SW 1271 (cell line): ENCODE results near the gene WNT11.

Experiments
- DNase-seq, 2 experiments: peaks; one replicate each; lab custom pipeline; 2025; lab: John Stamatoyannopoulos, UW

WNT11 gene

DNA sequence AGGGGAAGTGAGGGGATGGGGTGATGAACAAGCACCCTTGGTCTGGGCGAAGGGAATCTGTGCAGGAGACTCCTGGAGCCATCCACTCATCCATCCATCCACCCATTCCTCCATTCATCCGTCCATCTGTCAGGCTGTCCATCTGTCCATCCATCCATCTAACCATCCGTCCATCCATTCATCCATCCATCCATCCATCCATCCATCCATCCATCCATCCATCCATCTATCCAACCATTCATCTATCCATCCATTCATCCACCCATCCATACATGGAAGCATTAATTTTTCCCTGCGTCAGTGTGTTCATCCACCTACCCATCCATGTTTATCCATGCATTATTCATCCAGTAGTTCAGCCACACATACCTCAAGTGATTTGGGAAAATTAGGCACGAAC, 32.0 kb downstream of the WNT11 start:
- no peak for DNase-seq

DNA sequence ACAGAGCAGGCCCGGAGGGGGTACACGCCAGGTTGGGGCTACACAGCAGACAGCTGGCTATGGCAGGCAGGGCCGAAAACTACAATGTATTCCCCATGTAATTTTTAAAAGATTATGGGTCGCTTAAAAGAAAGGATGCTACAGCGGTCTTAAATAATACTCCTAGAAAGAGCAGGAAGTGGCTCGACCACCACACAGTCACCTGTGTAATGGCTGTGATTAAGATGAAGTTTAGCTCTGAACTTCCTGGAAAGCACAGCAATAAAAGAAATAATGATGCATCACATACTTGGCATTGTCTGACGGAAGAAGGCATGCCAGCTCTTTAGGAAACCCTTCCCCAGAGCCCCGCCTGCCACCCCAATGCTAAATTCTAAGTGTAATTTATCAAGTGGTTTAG, 32.6 kb downstream of the WNT11 start:
- DNase-seq, result no peak

DNA sequence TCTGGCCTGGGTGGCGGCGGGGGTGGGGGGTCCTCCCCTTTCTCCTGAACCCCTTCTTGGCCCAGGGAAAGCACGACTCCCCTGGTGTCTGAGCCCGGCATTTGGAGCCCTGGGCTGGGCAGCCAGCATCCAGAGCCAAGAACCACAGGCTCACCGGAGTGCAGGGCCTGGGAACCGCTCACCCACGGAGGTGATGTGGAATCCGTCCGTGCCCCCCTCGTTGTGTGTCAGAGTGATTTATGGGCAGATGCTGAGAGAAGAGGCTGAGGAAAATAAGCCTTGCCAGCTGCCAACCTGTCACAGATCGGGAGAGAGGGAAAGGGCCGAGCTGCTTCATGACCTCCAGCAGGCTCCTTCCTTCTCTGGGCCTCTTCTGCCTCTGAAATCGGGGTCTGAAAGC, 33.7 kb downstream of the WNT11 start:
- DNase-seq, result no peak

DNA sequence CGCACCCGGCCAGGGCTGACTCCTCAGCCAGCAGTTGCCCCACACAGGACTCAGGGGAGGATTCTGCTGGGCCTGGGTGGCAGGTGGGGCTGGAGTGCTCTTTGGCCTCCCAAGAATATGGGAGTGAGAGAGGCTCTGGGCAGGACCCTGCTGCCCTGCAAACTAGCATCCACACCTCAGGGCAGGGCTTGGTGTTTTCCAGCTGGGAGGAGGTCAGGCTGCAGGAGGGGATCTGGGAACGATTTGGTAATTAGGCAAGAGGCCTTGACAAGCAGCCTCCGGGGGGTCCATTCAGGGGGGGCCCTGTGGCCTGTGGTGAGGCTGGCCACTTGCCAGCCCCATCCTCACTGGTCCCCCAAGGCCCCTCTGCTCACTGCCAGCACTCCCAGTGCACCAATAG, 35.8 kb downstream of the WNT11 start:
- DNase-seq, result no peak

DNA sequence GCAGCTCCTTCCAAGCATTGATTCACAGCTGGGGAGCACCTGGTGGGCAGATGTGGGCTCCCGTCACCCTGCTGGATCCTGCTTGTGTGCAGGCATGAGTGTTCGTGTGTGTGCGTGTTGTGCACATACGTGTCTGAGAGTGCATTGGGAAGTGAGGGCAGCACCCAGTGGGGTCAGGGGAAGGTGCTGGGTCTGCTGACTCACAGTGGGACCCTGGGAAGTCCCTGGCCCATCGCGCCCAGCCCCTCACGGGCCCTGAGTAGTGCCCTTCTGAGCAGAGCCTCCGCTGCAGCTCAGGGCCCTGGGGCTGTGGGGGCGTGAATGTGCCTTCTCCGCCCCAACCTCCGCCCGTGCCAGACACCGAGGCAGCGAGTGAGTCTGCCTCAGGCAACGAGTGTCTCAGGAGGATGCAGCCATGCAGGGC, 36.8 kb downstream of the WNT11 start:
- DNase-seq, result no peak

DNA sequence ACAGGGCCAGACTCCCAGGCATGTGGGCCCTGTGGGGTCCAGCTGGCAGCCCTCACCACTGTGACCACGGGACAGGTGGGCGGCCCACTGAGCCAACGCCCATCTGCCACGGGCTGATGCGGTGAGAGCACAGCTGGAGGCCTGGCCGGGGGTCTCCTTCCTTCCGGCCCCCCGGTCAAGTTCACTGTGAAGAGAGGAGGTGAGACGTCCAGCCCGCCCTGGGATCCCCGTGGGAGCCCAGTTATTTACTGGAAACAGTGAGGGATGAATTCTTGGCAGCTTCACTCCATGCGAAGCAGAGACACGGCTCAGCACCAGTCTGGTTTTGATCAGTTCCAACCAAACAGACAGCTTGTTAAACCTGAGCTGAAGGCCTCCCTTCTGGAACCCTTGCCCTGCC, 38.7 kb downstream of the WNT11 start:
- no peak for DNase-seq

DNA sequence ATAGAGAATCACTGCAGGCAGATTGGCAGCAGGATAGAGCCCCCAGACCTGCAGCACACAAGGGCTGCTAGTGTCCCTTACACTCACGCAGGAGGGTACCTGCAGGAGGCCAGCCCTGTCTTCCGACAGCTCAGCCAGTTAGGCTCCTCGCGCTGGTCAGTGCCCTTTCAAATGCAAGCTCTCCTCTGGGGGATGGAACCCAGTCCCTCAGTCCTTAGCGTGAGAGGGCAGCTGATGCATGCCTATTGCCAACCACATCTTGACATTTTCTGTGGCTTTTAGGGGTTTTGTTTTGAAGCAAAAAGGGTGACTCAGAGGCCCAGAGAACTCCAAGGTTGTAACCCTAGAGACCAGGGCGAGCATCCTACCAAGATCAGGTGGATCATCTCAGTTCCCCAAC, 40.0 kb downstream of the WNT11 start:
- no peak for DNase-seq

DNA sequence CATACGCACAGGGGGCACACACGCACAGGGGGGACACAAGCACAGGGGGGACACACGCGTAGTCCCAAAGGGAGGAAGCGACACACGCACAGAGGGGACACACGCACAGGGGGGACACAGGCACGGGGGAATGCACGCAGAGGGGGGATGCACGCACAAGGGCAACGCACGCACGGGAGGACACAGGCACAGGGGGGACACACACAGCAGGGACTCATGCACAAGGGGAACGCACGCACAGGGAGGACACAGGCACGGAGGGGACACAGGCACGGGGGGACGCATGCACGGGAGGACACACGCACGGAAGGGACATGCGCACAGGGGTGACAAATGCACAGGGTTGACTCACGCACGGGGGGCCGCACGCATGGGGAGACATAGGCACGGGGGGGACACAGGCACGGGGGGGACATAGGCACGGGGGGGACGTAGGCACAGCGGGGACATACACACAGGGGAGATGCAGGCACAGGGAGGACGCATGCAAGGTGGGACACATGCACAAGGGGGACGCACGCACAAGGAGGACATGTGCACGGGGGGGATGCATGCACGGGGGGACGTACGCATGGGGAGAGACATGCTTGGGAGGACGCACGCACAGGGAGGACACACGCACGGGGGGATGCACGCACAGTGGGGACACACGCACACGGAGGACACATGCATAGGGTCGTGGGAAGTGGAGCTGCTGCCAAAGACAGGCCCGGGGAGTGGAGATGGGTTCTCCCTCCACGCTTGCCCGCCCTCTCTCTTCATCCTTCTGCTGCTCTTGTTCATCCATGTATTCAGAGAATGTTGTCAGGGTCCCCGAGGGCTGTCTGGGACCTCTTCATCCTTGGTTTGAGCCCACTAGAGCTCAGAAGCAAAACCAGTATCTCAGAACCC, 41.2 kb downstream of the WNT11 start:
- no peak for DNase-seq

DNA sequence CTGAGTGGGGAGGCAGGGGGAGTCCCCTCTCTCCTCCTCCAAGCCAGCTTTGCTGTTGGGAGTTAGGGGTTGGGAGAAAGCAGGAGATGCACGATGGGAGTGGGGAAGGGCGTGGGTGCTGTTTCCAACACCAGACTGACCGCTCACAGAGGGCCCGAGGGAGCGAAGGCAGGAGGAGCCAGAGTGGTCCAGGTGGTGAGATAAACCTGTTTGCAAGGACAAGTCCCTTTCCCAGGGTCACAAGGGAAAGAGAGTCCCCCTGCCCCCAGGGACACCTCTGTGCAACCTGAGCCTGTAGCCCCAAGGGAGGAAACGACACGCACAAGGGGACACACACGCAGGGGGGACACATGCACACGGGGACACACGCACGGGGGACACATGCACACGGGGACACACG, 42.2 kb downstream of the WNT11 start:
- DNase-seq, result no peak

DNA sequence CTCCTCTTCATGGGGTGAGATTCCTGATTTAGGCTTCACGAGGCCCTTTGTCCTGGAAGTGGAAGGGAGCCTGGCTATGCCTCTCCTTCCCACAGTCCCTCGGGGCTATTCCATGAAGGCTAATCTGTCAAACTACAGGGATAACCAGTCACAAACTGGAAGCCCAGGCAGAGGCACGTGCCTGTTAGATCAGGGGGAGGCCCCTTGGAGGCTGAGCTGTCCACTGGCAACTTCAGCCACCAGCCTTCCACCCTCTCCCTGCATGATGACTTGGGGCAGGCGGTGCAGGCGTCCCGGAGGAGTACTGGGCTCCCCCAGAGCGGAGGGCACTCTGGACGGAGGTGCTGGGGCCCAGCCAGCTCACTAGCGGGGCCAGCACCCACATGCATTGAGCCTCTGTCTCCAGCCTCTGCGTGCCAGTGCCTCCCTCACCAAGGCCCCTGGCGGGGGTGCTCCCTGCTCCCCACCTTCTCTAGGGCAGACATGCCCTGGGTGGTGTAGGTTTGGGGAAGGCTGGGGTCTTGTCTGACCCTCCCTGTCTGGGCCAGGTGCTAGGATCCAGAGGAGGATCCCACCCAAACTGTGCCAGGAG, 42.9 kb downstream of the WNT11 start:
- no peak for DNase-seq

DNA sequence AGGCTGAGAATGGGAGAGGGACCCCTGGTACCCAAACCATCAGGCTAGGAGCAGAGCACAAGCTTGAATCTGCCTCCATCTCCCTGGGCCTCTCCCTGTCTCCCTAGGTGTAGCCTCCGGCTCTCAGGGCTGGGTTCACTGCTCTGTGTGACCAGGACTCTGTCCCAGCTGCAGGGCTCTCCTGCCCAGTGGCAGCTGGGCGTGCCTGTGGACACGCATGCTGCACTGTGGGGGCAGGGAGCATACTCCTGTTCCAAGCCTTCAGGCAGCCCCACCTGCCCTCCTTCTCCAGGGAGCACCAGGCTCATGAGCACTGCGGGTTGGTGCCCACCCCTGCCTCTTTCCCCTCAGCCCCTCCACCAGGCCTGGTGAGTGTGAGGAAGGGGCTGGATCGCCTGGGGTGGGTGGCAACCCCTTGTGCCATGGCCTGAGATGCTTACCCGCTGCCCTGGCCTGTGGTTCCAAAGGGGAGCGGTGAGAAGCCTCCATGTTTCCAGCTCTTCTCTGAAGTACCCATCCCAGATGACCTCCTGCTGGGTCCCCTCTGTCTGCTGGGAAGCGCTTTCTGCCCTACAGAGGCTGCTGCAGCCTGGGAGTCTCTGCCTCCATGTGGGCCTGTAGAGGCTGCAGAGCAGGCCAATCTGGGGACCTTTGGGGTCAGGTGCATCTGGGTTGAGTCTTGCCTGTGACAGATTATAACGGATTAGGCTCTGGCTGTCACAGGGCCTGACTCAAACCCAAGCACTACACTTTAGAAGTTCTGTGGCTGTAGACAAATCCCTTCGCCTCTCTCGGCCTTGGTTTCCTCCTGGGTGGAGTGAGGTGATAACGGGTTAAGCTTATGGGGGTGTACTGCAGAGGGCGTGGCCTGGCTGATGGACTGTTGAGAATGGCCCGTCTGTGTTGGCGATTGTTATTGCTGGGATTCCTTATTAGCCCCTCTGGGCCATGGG, 43.7 kb downstream of the WNT11 start:
- DNase-seq, result no peak

DNA sequence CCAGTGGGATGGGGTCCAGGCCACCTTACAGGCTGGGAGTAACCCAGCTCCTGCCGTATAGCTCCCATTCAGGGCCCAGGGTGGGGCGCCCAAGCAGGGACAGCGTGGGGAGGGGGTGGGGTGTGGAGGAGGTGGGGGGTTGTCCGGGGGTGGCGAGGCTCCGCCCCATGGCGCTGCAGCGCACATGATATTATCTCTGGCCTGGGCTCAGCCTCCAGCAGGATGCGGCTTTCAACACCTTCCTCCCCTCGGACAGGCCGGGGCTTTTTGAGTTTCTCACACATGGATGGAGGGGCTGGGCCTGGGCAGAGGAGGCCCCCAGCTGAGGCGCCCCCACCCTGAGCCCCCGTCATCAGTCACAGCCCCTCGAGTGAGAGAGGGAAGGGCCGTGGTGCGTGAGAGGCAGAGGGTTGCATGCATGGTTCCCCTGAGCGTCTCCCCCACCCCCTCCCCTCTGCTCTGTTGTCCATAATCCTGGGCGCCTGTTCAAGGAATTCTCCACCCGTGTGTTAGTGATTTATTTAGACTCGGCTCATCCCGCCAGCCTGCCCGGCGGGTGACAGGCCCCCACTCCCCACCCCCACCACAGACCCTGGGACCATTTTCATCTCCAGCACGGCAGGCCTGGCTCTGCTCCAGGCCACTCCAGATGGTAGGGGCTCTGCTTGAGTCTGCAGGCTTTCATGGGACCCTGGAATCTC, 44.9 kb downstream of the WNT11 start:
- no peak for DNase-seq

DNA sequence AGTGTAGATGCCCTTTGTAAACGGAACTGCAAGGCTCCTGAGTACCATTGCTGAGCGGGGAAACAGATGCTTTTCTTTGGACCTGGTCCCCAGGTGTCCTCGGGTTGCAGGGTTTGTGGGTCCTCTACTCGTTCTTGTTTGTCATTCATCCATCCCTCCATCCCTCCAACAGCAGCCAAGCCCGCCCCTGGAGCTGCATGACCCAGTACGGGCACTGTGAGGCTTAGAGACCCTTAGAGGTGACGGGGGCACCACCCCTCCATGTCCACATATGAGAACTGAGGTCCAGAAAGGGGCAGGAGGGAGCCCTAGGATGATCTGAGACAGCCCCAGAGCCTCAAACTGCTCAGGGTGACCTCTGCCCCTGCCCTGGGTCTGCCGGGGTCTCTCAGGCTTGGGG, 45.4 kb downstream of the WNT11 start:
- DNase-seq, result no peak

DNA sequence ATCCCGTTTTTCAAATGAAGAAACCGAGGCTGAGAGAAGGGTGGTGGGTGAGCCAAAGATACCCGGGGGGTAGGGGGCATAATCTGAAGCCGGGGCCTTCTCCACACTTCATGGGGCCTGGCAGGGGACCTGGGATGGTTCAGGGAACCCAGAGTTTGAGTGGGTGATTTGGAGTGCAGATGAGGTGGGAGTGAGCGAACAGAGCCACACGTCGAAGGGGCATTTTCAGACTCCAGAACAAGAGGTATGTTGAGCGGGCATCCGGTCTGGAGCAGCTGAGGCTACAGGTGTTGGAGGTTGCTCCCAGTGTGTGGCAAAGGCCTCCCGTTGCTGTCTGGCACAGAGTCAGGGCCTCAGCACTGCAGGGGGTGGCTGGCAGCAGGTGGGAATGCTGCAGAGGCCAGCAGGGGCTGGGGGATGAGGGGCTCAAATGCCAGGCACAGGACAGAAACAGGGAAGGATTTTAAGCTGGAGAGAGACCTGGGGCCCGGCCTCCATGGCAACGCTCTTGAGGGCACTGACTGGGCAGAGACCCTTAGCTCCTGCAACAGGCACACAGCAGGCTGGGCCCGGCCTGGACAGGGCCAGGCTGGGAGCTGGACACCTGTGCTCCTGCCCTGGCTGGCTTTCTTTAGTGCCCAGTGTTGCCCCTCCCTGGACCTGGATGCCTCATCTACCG, 46.2 kb downstream of the WNT11 start:
- no peak for DNase-seq

DNA sequence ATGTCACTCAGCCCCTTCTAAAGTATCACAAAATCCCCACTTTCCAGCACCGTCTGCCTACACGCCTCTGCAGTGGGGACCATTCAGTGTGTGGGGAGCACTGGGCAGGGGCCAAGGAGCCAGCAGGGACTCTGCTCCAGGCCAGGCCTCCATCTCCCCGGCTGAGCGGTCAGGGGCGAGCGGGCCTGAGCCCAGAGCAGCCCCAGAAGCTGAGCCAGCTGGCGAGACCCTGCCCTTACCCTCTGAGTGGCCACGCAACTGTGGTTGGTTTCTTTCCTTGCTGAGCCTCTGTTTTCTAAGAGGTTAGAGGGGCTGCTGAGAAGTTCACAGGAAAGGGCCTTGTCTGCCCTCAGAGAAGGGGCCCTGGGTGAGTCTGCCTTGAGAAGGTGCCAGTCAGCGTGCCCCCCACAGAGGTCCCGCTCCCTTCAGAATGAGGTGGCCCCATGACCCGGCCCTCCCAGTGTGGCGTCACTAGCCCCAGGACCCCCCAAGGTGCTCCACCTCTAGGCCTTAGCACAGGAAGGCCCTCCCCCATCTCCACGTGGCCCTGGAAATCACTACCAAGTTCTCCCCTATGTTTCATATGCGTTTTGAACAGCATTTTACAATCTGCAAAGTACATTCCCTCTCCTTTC, 46.9 kb downstream of the WNT11 start:
- DNase-seq, result no peak

DNA sequence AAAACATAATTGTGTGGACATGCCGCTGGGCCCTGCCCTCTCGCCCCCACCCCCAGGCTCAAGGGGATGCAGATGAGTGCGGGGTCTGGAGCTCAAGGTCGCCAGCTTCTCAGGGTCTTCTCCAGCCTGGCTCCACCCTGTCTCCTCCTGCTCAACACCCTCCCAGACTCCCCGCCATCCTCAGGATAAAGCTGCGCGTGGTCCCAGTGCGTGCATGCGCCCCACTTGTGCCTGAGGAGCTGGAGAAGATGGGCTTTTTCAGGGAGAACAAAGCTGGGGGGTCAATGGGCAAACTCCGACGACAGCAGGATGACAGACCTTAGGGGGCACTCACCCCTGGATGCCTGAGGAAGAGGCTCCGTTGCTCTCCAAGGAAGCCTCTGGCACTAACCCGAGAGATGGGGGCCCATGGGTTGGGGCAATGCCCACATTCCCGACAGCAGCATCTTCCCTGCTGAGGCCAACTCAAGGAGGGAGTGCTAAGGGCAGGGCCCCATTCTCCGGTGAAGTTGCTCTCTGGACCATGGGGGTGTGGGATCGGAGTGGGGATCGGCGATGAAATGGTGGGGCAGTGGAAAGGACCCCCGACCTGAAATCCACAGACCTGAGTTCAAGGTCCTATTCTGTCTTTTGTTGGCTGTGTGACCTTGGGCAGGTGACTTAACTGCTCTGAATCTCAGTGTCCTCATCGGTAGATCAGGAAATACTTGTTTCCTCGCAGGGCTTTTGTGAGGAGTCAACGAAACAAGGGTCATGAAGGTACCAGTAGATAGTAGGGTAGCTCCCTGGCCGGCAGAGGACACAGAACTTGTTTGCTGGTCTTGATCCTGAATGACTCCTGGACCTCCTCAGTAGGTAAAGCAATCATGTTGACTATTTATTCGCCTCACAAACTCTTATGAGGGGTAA, 47.7 kb downstream of the WNT11 start:
- DNase-seq, result no peak

DNA sequence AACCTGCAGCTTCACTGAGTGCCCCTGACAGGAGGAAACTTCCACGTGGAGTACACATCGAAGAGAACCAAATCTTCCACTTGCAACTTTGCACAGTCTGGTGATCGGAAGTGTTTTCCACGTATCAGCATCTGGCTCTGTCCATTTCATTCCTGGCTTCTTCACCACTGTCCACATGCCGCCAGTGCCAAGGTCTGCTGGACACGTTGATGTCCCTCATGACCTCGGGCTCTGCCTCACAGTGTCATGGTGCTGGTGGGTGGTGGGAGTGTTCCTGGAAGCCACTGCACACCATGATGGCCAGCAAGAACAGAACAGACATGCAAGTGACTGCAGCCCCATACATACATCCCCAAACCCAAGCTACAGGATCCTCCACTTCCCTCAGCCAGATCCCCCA, 48.4 kb downstream of the WNT11 start:
- DNase-seq, result no peak

DNA sequence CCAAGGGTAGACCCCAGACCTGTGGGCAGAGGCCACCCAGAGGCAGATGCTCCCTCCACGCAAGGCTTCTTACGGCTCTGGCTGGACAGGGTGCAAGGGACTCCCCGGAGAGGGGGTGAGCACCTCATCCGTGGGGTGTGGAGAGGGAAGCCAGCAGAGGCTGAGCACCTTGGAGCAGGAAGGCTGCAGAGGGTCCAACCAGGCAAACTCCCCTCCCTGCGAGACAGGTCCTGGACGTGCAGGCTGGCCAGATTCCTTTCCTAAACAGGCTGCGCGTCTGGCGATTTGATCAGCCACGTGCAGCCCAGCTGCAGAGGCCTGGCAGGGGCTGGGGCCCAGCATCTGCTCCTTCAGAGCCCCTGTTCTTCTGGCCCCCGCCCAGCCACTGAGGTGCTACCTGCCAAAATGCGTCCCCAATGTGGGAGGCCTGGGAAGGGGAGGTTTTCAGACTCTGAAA, 49.3 kb downstream of the WNT11 start:
- DNase-seq, result no peak

DNA sequence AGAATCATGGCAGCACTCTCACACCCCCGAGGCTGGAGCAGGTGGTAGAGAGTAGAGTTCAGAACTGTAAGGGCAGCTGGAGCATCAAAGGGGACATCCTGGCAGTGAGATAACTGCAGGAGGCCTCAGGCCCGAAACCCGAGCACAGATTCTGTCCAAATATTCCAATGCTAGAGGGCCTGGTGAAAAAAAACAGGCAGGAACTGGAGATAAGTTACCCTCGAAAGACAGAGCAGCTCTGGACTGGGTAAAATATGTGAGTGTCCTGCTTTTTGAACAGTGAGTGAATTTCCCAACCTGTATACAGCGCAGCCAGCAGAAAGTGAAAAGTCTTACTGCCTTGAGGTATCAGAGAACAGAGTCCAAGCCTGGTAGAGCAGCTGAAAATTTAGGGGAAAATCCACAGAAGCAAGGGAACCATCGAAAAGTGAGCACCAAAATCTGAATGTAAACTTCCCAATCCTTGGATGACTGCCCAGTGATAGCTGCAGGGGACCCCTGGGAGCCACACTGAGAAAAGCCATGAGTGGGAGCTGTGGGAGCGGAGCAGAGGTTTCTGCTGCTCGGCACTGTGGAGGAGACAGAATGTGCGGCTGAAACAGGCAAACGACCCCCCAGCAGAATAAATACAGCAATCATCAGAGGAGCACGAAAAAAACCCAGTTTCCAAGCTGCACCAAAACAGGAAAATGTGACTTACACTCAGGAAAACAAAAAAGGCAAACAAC, 50.6 kb downstream of the WNT11 start:
- DNase-seq, result no peak
